NCI-H82 treated with DMSO at 0.1 percent for 48 hours (cell line): ENCODE results near the gene TYR.
"Not testable (repeated sequence)": the region's sequence is repeated elsewhere in the genome, so short reads cannot be mapped to it uniquely, and the experiment has no call there.

ENCODE experiments used
- DNase-seq: peaks from one replicate; lab custom pipeline; 2025; ENCODE audit not compliant: unreplicated experiment; lab: John Stamatoyannopoulos, UW

The TYR gene

DNA sequence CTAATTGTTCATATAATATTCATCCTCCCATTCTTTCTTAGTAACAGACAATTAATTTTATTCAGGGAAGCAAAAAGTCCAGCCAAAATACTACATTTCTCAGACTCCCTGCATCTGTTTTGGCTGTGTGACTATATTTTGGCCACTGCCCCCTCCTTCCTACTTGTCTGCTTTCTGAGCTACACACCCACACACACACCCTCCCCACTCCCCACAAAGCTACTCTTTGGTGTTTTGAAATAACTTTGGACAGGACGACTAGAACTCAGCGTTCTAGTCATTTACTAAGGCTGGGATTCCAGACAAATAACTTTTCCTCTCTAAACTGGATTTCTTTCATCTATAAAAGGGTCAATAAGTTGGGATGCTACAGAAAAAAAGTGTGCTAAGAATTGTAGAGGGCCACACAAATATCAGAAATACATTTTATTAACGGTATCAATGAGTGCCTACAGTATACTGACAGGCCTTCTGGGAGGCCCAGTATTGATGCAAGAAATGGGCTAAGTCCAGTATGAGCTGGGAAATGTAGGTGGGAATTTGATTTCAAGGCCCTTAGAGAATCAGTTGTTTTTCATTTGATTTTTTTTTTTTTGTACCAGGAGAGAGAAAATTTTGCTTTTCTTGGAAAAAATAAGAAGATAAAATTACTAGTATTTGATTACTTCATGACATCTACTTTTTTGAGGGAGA lies 165.4 kb downstream of the TYR start:
- DNase-seq = not testable (repeated sequence)
